Ramos (cell line): ENCODE measurements around the gene IKZF1.

ENCODE experiments used
- in situ Hi-C: fragments of 300-500 bp; cut with MboI; formaldehyde crosslinking; loops from one replicate; pipeline ENCODE4 v1.14.3; 2022; ENCODE audit warnings: low sequenced_read_pairs; ENCODE audit not compliant: unreplicated experiment

The IKZF1 gene

GRCh38 chr7:50282813-50283605, 21.5 kb upstream of the IKZF1 start:
- in situ Hi-C loops, result loop anchor here (25.0 kb wide), 1 partner anchor 521 kb away; the partner anchor contains the start of gene VWC2

GRCh38 chr7:50283731-50284130, 20.8 kb upstream of the IKZF1 start:
- in situ Hi-C loops, result loop anchor here (25.0 kb wide), 1 partner anchor 521 kb away; the partner anchor contains the start of gene VWC2

- in situ Hi-C loops, result loop anchor here (25.0 kb wide), 1 partner anchor 522 kb away; the partner anchor contains the start of gene VWC2
Observed at GRCh38 chr7:50284296-50284695, 20.2 kb upstream of the IKZF1 start.

- in situ Hi-C loops, result loop anchor here (25.0 kb wide), 1 partner anchor 523 kb away; the partner anchor contains the start of gene VWC2
Observed at GRCh38 chr7:50285269-50285668, 19.2 kb upstream of the IKZF1 start.

GRCh38 chr7:50287129-50287528, 17.4 kb upstream of the IKZF1 start:
- in situ Hi-C loops, result loop anchor here (25.0 kb wide), 1 partner anchor 525 kb away; the partner anchor contains the start of gene VWC2

- in situ Hi-C loops, result loop anchor here (25.0 kb wide), 1 partner anchor 530 kb away; the partner anchor contains the start of gene VWC2
Observed at GRCh38 chr7:50292165-50292757, 12.3 kb upstream of the IKZF1 start.

GRCh38 chr7:50292763-50293162, 11.8 kb upstream of the IKZF1 start:
- in situ Hi-C loops, result loop anchor here (25.0 kb wide), 1 partner anchor 530 kb away; the partner anchor contains the start of gene VWC2

GRCh38 chr7:50293509-50294179, 10.9 kb upstream of the IKZF1 start:
- in situ Hi-C loops, result loop anchor here (25.0 kb wide), 1 partner anchor 531 kb away; the partner anchor contains the start of gene VWC2

- in situ Hi-C loops, result loop anchor here (25.0 kb wide), 1 partner anchor 533 kb away; the partner anchor contains the start of gene VWC2
Observed at GRCh38 chr7:50295133-50295532, 9.4 kb upstream of the IKZF1 start.

- in situ Hi-C loops, result loop anchor here (25.0 kb wide), 1 partner anchor 534 kb away; the partner anchor contains the start of gene VWC2
Observed at GRCh38 chr7:50296799-50297198, 7.7 kb upstream of the IKZF1 start.

GRCh38 chr7:50298811-50299562, 5.5 kb upstream of the IKZF1 start:
- in situ Hi-C loops, result loop anchor here (25.0 kb wide), 1 partner anchor 537 kb away; the partner anchor contains the start of gene VWC2

GRCh38 chr7:50300336-50300735, 4.2 kb upstream of the IKZF1 start:
- in situ Hi-C loops, result loop anchor here (10.0 kb wide), 1 partner anchor 156 kb away; no protein-coding TSS in a partner anchor

- in situ Hi-C loops, result loop anchor here (10.0 kb wide), 1 partner anchor 158 kb away; no protein-coding TSS in a partner anchor
Observed at GRCh38 chr7:50302486-50303334, 1.8 kb upstream of the IKZF1 start.

- in situ Hi-C loops, result loop anchor here (10.0 kb wide), 1 partner anchor 159 kb away; no protein-coding TSS in a partner anchor
Observed at GRCh38 chr7:50303335-50304128, 984 bp upstream of the IKZF1 start.

GRCh38 chr7:50304911-50305582, 531 bp downstream of the IKZF1 start:
- in situ Hi-C loops, result loop anchor here (10.0 kb wide), 1 partner anchor 160 kb away; no protein-coding TSS in a partner anchor

- in situ Hi-C loops, result loop anchor here (10.0 kb wide), 1 partner anchor 161 kb away; no protein-coding TSS in a partner anchor
Observed at GRCh38 chr7:50305583-50306493, 1.3 kb downstream of the IKZF1 start.
